ENCODE data around the gene PTGER3. TPM values are rescaled to one million over a fixed set of nuclear protein-coding genes. Genes with fewer than 3 reads are reported as not detected.

The PTGER3 gene
- total RNA-seq: not detected in 2 replicates

GRCh38 chr1:71047635-71048607, at the start of gene PTGER3:
Gene PTGER3, minus strand, starts transcription at chr1:71047816. Its CDS starts 239 bp downstream, at chr1:71047577.

GRCh38 chr1:71080739-71081696, 33.4 kb upstream of the PTGER3 start, which contains the start of gene ZRANB2:
Gene ZRANB2, minus strand, starts transcription at chr1:71081035. Its CDS starts 40 bp downstream, at chr1:71080995.

Small RNA genes lying within 50 kb of the gene (small RNA-seq; reads per million reads assigned to genes)
- gene MIR186: 37.0 reads per million, percentile 98 among the genes with 10 or more reads in this experiment

Other genes starting within 250 kb of the PTGER3 start
- 28.1 and 38.6 TPM in 2 replicates for gene ZRANB2, start 33.2 kb upstream of the PTGER3 start, total RNA-seq